ENCODE results near the gene B3GALT5.

GRCh38 chr21:39580744-39581143, 32.0 kb upstream of the B3GALT5 start:
- TF ChIP-seq POLR2A (IDR thresholded peaks at IDR 0.05) (no peak), POLR2AphosphoS5 (IDR thresholded peaks at IDR 0.05) (no peak)
- TF ChIP-seq, protein P1, sequence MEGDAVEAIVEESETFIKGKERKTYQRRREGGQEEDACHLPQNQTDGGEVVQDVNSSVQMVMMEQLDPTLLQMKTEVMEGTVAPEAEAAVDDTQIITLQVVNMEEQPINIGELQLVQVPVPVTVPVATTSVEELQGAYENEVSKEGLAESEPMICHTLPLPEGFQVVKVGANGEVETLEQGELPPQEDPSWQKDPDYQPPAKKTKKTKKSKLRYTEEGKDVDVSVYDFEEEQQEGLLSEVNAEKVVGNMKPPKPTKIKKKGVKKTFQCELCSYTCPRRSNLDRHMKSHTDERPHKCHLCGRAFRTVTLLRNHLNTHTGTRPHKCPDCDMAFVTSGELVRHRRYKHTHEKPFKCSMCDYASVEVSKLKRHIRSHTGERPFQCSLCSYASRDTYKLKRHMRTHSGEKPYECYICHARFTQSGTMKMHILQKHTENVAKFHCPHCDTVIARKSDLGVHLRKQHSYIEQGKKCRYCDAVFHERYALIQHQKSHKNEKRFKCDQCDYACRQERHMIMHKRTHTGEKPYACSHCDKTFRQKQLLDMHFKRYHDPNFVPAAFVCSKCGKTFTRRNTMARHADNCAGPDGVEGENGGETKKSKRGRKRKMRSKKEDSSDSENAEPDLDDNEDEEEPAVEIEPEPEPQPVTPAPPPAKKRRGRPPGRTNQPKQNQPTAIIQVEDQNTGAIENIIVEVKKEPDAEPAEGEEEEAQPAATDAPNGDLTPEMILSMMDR (IDR thresholded peaks at IDR 0.05) = no peak

Data from breast epithelium (tissue), 3 donors.